IPS-18a (cell line): ENCODE data around the gene VPS51.
"Not testable (repeated sequence)": the region's sequence is repeated elsewhere in the genome, so short reads cannot be mapped to it uniquely, and the experiment has no call there.

Experiments
- H3K27ac ChIP-seq: one replicate; pipeline ENCODE4 v1.5.1; 2013; ENCODE audit warnings: low read length
- H3K27me3 ChIP-seq: one replicate; pipeline ENCODE4 v1.6.1; 2013; ENCODE audit warnings: mild to moderate bottlenecking, low read length; ENCODE audit not compliant: control insufficient read depth, insufficient read depth
- H3K36me3 ChIP-seq: one replicate; pipeline ENCODE4 v1.6.1; 2013; ENCODE audit warnings: low read depth, low read length; ENCODE audit not compliant: control insufficient read depth
- H3K4me1 ChIP-seq: one replicate; pipeline ENCODE4 v1.6.1; 2013; ENCODE audit warnings: low read depth, low read length; ENCODE audit not compliant: control insufficient read depth
- H3K4me3 ChIP-seq: one replicate; pipeline ENCODE4 v1.5.1; 2013; ENCODE audit warnings: low read length
- H3K9ac ChIP-seq: one replicate; pipeline ENCODE4 v1.6.1; 2013; ENCODE audit warnings: mild to moderate bottlenecking, low read length, moderate library complexity
- H3K9me3 ChIP-seq: one replicate; pipeline ENCODE4 v1.6.1; 2013; ENCODE audit warnings: low read depth, low read length; ENCODE audit not compliant: control insufficient read depth

VPS51 gene

DNA sequence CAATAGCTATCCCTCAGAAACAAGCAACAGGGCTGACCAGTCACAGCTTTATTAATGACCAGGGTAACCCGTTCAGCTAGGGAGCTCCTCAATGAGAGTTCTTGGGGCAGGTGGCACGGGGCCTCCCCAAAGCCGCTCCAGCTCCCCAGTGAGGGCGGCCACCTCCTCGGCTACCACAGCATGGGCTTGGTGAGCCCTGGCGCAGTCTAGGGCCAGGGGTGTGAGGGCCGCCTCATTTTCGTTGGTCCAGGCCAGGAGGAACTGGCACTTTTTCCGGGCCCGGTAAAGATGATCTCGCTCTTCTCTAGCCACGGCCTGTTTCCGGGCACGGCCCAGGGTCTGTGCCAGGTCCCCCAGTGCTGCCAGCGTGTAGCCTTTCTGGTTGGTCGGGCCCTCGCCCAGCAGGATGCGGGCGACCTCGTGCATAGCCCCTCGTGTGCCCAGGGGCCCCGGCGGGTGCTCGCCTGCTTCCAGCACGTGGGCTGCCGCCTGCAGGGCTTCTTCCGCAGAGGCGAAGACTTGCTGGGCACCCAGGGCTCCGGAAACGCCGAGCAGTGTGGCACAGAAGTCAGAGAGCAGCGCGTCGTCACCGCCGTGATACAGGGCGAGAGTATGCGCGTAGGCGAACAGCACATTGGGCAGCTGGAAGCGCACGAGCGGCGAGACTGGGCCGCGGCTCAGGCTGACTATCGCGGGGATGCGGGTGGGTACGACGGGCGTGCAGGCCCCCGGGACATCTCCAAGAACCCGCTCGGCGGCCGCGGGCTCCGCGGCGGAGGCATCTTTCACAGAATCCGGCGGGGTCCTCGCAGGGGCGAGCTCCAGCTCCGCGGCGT lies 20.6 kb downstream of the VPS51 start:
- H3K4me3 ChIP-seq = peak overlapping the region; percentile 84
- H3K36me3 ChIP-seq = peaks cover 24% of the 10 kb centered on the region
- no peaks in the 10 kb centered on the region for H3K9me3 ChIP-seq
- no peaks in the 10 kb centered on the region for H3K27me3 ChIP-seq
- peak overlapping the region; percentile 89 for H3K27ac ChIP-seq
- H3K9ac ChIP-seq = peak overlapping the region; percentile 86
- H3K4me1 ChIP-seq = peaks cover 11% of the 10 kb centered on the region

DNA sequence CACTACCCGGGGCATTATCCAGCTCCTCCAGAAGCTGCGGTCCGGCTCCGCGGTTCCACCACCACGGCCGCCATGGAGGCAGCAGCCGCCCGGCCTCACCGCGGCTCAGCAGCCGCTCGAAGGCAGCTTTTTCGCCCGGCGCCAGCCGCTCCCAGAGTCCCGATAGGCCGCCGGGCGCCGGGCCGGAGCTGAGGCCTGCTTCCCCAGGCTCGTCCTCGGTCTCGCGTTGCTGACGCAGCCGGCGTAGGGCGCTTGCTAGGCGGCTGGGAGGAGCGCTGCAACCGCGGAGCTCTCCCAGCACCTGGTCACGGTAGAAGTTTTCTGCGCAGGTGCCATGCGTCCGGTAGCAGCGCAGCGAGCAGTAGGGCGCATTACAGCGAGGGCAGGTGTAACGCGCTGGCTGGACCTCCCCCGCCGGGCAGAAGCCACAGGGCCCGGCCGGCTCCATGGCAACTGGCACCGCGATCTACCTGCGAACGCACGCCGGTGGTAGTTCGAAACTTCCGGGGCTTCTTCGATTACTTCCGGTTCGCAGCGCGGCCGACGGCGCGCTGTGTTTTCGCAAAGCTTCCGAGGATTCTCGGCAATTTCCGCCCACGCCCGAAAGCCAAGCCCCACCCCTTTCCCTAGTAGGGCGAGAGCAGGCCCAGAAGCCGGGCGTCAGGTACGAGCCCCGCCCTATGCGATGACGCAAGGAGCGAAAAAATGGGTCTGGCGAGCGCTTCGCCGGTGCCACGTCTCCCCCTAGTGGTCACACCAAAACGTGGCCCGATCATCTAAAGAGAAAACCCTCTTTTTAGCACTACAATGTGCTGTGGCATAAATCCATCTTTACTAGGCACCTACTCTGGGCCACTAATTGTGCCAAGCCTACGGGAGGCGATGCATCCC lies 21.4 kb downstream of the VPS51 start, which contains the start of gene ZNHIT2:
TSS of gene ZNHIT2 (minus strand) at position 496 of the 891 bp plus-strand sequence. CDS start at position 448, 48 bp downstream.
- H3K9me3 ChIP-seq = no peaks in the 10 kb centered on the region
- peaks cover 11% of the 10 kb centered on the region for H3K4me1 ChIP-seq
- no peaks in the 10 kb centered on the region for H3K27me3 ChIP-seq
- H3K36me3 ChIP-seq = peaks cover 24% of the 10 kb centered on the region
- H3K27ac ChIP-seq = peak within 1 kb of the TSS; percentile 89
- peak within 1 kb of the TSS; percentile 86 for H3K9ac ChIP-seq
- H3K4me3 ChIP-seq = peak within 1 kb of the TSS; percentile 84

DNA sequence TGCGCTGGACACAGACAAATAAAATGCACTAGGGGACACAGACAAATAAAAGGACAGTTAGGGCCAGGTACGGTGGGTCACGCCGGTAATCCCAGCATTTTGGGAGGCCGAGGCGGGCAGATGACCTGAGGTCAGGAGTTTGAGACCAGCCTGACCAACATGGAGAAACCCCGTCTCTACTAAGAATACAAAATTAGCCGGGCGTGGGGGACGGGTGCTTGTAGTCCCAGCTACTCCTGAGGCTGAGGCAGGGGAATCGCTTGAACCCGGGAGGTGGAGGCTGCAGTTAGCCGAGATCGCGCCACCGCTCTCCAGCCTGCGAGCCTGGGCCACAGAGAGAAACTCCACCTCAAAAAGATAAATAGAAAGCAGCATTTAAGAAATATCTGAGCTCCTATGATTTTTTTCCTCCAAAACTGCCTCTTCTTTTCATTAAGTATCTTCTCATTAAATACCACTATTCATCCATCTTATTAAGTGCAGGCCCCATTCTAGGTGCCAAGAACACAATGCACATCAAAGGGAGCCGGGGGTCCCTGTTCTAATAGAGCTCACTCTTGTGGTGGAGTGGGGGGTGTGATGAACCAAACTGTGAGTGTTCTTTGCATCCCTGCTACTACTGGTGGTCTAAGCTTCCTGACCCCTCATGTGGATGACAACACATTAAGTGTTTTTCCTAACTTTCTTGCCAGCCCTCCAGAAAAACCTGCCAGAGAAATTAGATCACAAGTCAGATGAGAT lies 22.3 kb downstream of the VPS51 start:
- no peak overlapping the region for H3K27ac ChIP-seq
- no peak overlapping the region for H3K4me3 ChIP-seq

DNA sequence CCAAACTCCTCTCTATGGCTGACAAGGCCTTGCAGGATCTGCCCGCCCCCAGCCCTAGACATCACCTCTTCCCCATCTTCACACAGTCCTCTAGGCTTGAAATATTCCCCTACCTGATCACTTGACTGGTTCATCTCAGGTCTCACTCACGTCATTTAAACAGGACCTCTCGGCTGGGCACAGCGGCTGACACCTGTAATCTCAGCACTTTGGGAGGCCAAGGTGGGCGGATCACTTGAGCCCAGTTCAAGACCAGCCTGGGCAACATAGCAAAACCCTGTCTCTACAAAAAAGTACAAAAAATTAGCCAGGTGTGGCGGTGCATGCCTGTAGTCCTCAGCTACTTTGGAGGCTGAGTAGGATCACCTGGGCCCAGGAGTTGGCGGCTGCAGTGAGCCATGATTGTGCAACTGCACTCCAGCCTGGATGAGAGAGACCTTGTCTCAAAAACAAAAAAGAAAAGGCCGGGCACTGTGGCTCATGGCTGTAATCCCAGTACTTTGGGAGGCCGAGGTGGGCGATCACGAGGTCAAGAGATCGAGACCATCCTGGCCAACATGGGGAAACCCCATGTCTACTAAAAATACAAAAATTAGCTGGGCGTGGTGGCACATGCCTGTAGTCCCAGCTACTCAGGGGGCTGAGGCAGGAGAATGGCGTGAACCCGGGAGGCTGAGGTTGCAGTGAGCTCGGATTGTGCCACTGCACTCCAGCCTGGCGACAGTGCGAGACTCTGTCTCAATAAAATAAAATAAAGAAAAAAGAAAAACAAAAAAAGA lies 23.1 kb downstream of the VPS51 start:
- not testable (repeated sequence) for H3K9ac ChIP-seq, H3K9me3 ChIP-seq, H3K27ac ChIP-seq, H3K4me1 ChIP-seq, H3K4me3 ChIP-seq, H3K27me3 ChIP-seq
- peaks cover 24% of the 10 kb centered on the region for H3K36me3 ChIP-seq

More for the DNA sequence above, 22.3 kb downstream of the VPS51 start:
- Histone ChIP-seq H3K4me1 (peaks cover 13% of the 10 kb centered on the region), H3K9ac (no peak overlapping the region), H3K9me3 (no peaks in the 10 kb centered on the region), H3K27me3 (no peaks in the 10 kb centered on the region), H3K36me3 (peaks cover 24% of the 10 kb centered on the region)

DNA sequence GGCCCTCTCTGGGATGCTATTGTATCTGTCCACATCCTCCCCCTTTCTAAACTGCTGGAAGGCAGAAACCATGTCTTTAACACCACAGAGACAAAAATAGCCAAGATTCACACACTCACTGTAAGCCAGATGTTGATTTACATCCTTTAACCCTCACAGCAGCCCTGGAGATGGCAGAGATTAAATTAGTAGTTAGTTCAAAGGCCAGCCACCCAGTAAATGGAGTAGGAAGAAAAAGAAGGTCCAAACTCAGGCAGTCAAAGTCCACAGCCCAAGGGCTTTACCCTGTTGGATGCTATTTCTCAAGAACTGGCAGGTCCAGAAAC lies 23.6 kb downstream of the VPS51 start:
- peaks cover 9% of the 10 kb centered on the region for H3K4me1 ChIP-seq
- H3K4me3 ChIP-seq = no peak overlapping the region
- no peaks in the 10 kb centered on the region for H3K27me3 ChIP-seq
- H3K9me3 ChIP-seq = no peaks in the 10 kb centered on the region
- no peak overlapping the region for H3K9ac ChIP-seq
- H3K27ac ChIP-seq = no peak overlapping the region
- H3K36me3 ChIP-seq = peaks cover 27% of the 10 kb centered on the region

DNA sequence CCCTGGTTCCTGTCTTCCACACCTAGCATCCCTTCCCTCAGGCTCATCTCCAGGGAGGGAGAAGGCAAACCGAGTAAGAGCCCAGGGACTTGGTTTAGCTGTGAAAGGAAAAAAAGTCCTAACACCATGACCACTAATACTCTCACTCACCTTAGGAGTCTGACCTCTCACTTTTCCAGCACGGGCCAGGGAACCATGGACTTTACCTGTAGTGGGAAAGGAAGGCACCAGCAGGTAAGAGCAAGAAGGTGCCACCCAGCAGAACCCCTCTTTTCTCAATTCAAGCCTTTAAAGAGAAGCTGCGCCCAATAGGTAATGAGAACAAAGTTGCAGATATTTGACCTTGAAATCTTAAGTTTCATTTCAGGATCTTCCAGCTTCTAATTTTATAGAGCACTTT lies 24.8 kb downstream of the VPS51 start:
- Histone ChIP-seq H3K9ac (peak overlapping the region; percentile 97), H3K4me1 (peaks cover 9% of the 10 kb centered on the region), H3K27ac (no peak overlapping the region), H3K36me3 (peaks cover 38% of the 10 kb centered on the region), H3K4me3 (peak overlapping the region; percentile 100), H3K9me3 (no peaks in the 10 kb centered on the region), H3K27me3 (no peaks in the 10 kb centered on the region)

DNA sequence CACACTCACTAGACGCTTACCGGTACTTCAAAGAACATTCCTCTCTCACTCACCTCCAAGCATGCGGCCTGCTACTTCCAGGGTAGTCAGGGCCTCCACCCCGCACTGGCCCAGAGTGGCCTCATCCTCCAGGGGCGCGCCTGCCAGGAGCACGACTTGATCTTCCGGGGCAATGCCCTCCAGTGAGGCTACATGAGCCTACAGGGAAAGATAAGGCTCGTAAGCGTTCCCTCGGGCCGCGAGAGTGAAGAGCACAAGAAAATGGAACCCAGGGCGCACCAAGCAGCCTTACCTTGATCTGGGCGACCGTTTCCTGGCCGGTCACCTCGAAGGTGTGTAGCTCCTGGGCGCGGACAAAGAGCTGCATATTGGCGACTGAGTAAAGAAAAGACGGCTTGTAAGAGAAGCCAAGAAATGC lies 25.4 kb downstream of the VPS51 start:
- peaks cover 45% of the 10 kb centered on the region for H3K36me3 ChIP-seq
- no peaks in the 10 kb centered on the region for H3K9me3 ChIP-seq
- peak overlapping the region; percentile 100 for H3K4me3 ChIP-seq
- H3K27ac ChIP-seq = peak overlapping the region; percentile 80
- H3K4me1 ChIP-seq = peaks cover 8% of the 10 kb centered on the region
- H3K9ac ChIP-seq = peak overlapping the region; percentile 97
- no peaks in the 10 kb centered on the region for H3K27me3 ChIP-seq

DNA sequence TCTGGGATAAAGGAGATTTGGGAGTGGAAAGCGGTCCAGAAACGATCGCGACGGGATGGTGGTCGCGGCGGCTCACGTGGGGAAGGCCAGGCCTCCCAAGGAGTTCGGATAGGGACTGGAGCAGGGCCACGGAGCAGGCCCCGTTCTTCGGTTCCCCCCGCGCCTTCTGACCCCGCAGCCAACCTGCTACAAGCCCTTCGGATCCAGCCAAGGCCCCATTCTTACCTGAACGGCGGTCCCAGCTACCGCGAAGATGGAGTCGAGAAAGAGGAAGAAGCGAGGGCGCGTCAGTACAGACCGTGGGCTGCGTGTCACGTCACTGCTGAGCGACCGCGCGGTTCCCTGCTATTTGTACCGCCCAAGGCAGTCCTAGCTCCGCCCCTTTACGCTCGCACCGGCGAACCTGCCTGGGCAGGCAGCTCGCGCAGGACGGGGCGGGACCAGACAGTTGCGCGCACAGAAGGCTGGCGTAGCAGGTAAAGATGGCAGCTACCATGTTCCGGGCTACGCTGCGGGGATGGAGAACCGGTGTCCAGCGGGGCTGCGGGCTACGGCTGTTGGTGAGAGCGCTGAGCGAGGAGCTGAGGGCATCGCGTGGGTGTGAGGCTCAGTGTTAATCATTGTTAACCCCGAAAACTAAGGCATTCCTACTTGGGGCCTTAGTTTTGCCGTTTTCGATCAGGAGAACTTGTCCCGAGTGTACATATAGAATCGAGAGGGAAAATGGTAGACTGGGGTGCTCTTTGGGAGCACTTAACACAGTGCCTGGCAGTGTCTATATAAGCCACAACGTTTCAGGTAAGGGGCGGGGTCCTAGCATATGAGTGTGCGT lies 26.1 kb downstream of the VPS51 start, which contains the start of the genes FAU and MRPL49:
TSS of gene FAU (minus strand) at position 270 of the 832 bp plus-strand sequence. CDS start 321 bp downstream, outside the sequence.
TSS of gene MRPL49 (plus strand) at position 457 of the 832 bp plus-strand sequence. CDS start at position 483, 26 bp downstream.
- Histone ChIP-seq H3K9me3 (no peaks in the 10 kb centered on the region), H3K27me3 (no peaks in the 10 kb centered on the region), H3K27ac (peak within 1 kb of the TSS; percentile 94), H3K4me1 (peaks cover 6% of the 10 kb centered on the region), H3K36me3 (peaks cover 51% of the 10 kb centered on the region), H3K9ac (peak within 1 kb of the TSS; percentile 97), H3K4me3 (peak within 1 kb of the TSS; percentile 100)

DNA sequence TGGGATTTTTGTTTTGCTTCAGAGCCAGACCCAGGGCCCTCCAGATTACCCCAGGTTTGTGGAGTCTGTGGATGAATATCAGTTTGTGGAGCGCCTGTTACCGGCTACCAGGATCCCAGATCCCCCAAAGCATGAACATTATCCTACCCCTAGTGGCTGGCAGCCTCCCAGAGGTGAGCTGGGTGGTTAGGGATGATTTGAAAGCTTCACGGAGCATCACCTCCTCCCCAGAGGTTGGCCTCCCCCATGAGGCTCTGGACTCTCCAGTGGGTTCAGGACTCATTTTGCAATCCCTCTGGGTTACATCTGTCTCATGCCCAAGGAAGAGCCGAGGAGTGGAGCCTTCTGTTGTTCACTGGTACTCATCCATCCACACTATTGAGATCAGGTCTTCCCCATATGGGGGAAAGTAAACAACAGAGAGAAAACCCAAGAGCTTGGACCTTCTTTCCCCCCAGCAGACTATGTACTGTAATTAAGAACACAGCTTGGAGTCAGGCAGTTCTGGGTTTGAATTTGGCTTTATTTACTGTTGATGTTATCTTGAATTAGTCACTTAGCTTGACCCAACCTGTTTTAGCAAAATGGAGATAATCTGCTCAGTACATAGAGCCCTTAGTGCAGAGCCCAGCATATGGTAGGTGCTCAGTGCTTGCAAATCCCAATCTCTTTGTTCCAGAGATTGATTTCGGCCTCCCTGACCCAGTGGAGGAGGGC lies 28.6 kb downstream of the VPS51 start:
- H3K9me3 ChIP-seq = no peaks in the 10 kb centered on the region
- peaks cover 53% of the 10 kb centered on the region for H3K36me3 ChIP-seq
- H3K9ac ChIP-seq = no peak overlapping the region
- H3K4me1 ChIP-seq = peaks cover 6% of the 10 kb centered on the region
- no peaks in the 10 kb centered on the region for H3K27me3 ChIP-seq
- no peak overlapping the region for H3K27ac ChIP-seq
- no peak overlapping the region for H3K4me3 ChIP-seq
